ENCODE data around the gene CNTNAP2.

The CNTNAP2 gene

DNA sequence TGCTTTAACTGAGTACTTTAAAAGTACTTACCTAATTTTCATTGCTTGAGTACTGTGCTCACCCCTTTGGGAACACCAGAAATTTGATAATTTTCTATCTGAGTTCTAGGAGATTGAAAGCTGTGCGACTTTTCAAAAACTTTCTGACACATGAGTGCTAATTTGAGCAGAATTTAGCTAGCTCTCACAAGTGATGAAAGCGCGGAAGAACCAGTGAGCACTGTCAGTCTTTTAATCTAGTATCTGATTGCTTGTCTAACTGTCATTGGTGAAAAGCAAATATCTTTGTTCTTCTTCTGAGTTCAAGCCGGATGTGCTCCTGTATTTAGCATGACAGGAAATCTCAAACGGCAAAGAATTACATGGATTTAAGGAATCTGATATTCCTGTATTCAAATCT, 899.4 kb downstream of the CNTNAP2 start:
- Histone ChIP-seq H3K4me1 (no peaks in the 10 kb centered on the region), H3K27me3 (no peaks in the 10 kb centered on the region), H3K4me3 (ENCODE audit: low read depth, low read length) (no peak overlapping the region), H3K36me3 (no peaks in the 10 kb centered on the region), H3K9me3 (no peaks in the 10 kb centered on the region)
- TF ChIP-seq, protein P1, sequence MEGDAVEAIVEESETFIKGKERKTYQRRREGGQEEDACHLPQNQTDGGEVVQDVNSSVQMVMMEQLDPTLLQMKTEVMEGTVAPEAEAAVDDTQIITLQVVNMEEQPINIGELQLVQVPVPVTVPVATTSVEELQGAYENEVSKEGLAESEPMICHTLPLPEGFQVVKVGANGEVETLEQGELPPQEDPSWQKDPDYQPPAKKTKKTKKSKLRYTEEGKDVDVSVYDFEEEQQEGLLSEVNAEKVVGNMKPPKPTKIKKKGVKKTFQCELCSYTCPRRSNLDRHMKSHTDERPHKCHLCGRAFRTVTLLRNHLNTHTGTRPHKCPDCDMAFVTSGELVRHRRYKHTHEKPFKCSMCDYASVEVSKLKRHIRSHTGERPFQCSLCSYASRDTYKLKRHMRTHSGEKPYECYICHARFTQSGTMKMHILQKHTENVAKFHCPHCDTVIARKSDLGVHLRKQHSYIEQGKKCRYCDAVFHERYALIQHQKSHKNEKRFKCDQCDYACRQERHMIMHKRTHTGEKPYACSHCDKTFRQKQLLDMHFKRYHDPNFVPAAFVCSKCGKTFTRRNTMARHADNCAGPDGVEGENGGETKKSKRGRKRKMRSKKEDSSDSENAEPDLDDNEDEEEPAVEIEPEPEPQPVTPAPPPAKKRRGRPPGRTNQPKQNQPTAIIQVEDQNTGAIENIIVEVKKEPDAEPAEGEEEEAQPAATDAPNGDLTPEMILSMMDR (IDR thresholded peaks at IDR 0.05; ENCODE audit: low read depth, low read length) = no peak
- no peak for DNase-seq

DNA sequence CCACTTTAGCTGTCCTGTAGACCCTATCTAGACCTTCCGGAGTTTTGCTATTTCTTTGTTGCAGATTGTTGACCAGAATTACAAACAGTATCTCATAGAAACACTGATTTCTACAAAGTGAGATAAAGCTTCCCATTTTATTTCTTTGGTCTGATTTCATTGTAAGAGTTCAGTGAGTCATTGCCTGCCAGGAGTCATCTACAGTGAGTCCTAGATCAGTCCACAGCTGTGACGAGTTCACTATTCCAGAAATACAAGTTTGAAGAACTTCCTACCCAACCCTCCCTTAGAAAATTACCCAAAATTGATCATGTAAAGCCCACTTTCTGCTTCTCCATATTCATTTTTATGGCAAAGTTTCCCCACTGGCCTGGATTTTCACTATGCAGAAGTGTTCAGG, 905.5 kb downstream of the CNTNAP2 start:
- Histone ChIP-seq H3K9me3 (no peaks in the 10 kb centered on the region), H3K36me3 (no peaks in the 10 kb centered on the region), H3K4me1 (no peaks in the 10 kb centered on the region), H3K4me3 (ENCODE audit: low read depth, low read length) (no peak overlapping the region), H3K27me3 (no peaks in the 10 kb centered on the region)
- no peak for DNase-seq
- TF ChIP-seq, protein P1 (IDR thresholded peaks at IDR 0.05; ENCODE audit: low read depth, low read length) = no peak

DNA sequence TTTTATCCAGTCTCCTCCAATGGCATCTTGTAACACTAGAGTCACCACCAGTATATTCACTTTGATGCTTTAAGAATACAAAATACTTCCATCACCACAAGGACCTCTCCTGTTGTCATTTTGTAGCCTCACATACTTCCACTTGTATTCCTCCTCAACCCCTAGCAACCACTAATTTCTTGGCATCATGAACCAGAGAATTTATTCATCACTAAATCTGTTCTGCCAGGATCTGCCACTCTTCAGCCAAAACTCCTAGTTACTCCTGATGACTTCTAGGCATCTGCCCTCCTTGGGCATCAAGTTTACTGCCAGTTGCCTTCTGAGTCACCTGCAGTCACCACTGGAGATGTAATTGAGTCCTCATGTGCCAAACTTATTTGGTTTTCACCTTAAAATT, 906.8 kb downstream of the CNTNAP2 start:
- TF ChIP-seq, protein P1 (IDR thresholded peaks at IDR 0.05; ENCODE audit: low read depth, low read length) = no peak
- Histone ChIP-seq H3K4me3 (ENCODE audit: low read depth, low read length) (no peak overlapping the region), H3K4me1 (no peaks in the 10 kb centered on the region), H3K9me3 (no peaks in the 10 kb centered on the region), H3K27me3 (no peaks in the 10 kb centered on the region), H3K36me3 (no peaks in the 10 kb centered on the region)
- DNase-seq = no peak

DNA sequence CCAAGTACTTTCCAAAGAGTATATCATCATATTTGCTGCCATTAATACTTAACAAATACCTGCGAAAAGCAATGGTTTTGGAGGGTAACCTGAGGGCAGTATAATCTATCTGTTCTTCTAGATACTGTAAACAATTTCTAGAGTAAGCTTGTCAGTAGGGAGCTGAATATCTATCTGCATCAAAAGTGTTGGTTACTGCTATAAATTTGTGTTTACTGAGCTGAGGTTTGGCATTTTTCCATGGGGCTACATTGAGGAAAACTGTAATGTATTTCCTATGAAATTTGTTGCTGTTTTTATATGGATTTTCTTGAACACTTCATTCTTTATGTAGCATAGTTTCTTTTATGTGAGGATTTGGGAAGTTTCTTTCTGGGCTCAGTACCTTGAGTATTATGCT, 913.4 kb downstream of the CNTNAP2 start:
- Histone ChIP-seq H3K36me3 (no peaks in the 10 kb centered on the region), H3K9me3 (no peaks in the 10 kb centered on the region), H3K4me3 (ENCODE audit: low read depth, low read length) (no peak overlapping the region), H3K4me1 (no peaks in the 10 kb centered on the region), H3K27me3 (no peaks in the 10 kb centered on the region)
- TF ChIP-seq, protein P1 (IDR thresholded peaks at IDR 0.05; ENCODE audit: low read depth, low read length) = no peak
- no peak for DNase-seq

DNA sequence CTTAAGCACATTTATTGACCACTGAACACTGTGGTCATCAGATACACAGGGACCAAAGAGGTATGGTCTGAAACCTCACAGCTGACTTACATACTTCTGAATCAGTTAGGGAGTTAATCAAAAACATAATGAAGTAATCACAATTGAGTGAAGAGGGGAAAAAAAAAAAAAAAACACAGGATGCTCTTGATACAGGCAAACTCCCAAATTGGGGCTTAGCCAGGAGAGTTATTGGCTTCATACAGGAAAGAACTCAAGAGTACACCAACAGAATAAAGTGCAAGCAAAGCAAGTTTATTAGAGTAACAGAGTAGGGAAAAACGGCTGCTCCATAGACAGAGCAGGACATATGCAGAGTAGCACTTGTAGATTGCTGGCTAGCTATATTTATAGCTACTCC, 917.0 kb downstream of the CNTNAP2 start:
- no peaks in the 10 kb centered on the region for H3K9me3 ChIP-seq
- H3K4me3 ChIP-seq (ENCODE audit: low read depth, low read length) = no peak overlapping the region
- H3K4me1 ChIP-seq = no peaks in the 10 kb centered on the region
- H3K36me3 ChIP-seq = no peaks in the 10 kb centered on the region
- no peak for DNase-seq
- H3K27me3 ChIP-seq = no peaks in the 10 kb centered on the region
- TF ChIP-seq, protein P1 (IDR thresholded peaks at IDR 0.05; ENCODE audit: low read depth, low read length) = no peak

DNA sequence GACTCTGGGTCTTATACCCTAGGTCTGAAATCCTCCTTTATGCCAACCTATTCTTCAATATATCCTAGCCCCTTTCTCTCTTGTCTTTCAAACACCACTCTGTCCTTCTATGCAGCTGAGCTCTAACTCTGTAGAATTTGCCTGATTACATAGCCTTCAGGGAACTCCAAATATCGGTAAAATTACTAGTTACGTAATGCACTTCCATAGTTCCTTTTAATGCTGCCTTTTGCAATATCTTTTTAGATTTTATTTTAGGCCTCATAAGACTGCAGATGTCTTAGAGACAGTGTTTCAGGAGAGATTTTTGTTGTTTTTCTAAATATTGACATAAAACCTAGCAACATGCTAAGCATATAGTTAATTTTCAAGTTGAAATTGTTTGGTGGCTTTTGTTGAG, 924.8 kb downstream of the CNTNAP2 start:
- no peak for DNase-seq
- TF ChIP-seq, protein P1 (IDR thresholded peaks at IDR 0.05; ENCODE audit: low read depth, low read length) = no peak
- no peaks in the 10 kb centered on the region for H3K27me3 ChIP-seq
- no peaks in the 10 kb centered on the region for H3K36me3 ChIP-seq
- no peak overlapping the region for H3K4me3 ChIP-seq (ENCODE audit: low read depth, low read length)
- no peaks in the 10 kb centered on the region for H3K9me3 ChIP-seq
- H3K4me1 ChIP-seq = no peaks in the 10 kb centered on the region
